Sigmoid colon (tissue), 4 donors: ENCODE data around the gene CD80.

ENCODE experiments used
- CTCF ChIP-seq, 4 experiments: fragments of 450-650 bp in 3 of 4; fragments of 200-600 bp in 1 of 4; IDR thresholded peaks; one replicate each; pipeline ENCODE4 v1.5.1; 2016 to 2019; ENCODE audit warnings: antibody characterized with exemption in 4 of 4, mild to moderate bottlenecking in 3 of 4, moderate library complexity in 2 of 4
- POLR2A ChIP-seq, 2 donors: fragments of 450-650 bp; IDR thresholded peaks; one replicate each; pipeline ENCODE4 v1.6.1; 2016; ENCODE audit warnings: antibody characterized with exemption in 2 of 2, mild to moderate bottlenecking in 2 of 2, moderate library complexity in 2 of 2
- POLR2AphosphoS5 ChIP-seq, 4 donors: sonication (generic); formaldehyde crosslinking; IDR thresholded peaks; one replicate each; pipeline ENCODE4 v1.6.1; 2017; ENCODE audit warnings: antibody characterized with exemption in 4 of 4

GRCh38 chr3:119585208-119585607, 25.8 kb upstream of the CD80 start:
- TF ChIP-seq CTCF (IDR thresholded peaks at IDR 0.05), result no peak
- TF ChIP-seq POLR2A (IDR thresholded peaks at IDR 0.05), result no peak
- no peak for TF ChIP-seq POLR2AphosphoS5 (IDR thresholded peaks at IDR 0.05)
